Suppressor macrophage (primary cell): ENCODE data around the gene EFCAB12.

Source experiments
- DNase-seq, 4 experiments: peaks; one replicate each; pipeline ENCODE4 v3.0.0-alpha.2; 2020 to 2022

EFCAB12 gene

GRCh38 chr3:129442947-129443346 lies 14.5 kb upstream of the EFCAB12 start:
- DNase-seq = no peak

GRCh38 chr3:129442486-129442885 lies 14.1 kb upstream of the EFCAB12 start:
- no peak for DNase-seq

DNA sequence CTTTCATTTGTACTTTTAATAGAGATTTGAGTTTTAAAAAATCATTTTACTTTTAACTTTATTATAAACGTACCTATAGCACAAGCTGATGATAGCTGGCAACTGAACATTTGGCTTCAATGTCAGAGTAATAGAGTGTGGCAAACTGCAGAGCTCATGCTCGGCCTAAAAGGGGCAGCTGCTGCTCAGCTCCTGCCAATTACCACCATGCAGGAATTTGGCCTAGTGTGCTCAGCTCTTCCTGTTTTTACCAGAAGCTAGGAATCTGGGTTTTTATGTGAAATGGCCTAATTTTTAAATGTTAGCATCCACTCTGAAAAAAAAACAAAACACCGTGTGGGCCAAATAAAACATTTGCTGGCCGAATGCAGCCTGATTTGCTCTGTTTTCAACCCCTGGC lies 13.3 kb upstream of the EFCAB12 start:
- DNase-seq = peak in 3 of 4 experiments; percentile 48 to 58 (median 52)

GRCh38 chr3:129441215-129441614 lies 12.8 kb upstream of the EFCAB12 start:
- DNase-seq = no peak

- peak in 2 of 4 experiments; percentile 81 to 82 for DNase-seq
Observed at GRCh38 chr3:129440618-129441190, 12.3 kb upstream of the EFCAB12 start.

DNA sequence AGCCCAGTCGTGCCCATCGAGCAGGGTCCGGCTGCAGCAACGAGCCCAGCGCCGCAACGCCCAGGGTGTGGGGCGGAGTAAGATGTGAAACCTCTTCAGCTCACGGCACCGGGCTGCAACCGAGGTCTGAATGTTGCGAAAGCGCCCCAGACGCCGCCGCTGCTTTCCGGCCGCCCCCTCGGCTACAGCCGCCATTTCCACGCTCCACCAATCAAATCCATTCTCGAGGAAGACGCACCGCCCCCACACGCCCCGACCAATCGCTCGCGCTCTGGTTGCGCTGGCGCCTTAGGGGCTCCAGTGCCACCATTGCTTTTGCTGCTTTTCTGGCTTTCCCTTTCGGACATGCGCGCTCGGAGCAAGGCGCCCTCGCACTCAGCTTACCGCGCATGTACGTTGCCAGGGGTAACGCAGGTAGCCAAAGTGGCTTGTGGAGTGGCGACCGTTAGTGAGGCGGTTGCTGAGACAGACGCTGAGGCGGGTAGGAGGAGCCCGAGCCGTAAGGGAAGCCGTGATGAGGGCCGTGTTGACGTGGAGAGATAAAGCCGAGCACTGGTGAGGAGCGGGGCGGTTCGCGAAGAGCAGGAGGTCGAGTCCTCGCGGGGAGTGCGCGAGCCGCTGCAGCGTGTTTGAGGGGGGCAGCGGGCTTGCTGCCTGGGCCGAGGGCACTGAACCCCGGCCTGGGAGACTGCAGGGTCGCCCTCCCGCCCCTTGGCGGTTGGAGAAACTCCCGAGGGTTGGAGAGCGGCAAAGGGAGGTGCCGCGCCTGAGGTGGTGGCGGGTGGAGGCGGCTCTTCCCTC lies 11.6 kb upstream of the EFCAB12 start, which contains the start of the genes IFT122 and MBD4:
IFT122 (plus strand) TSS at position 408 of the 801 bp plus-strand sequence; CDS start at position 515, 107 bp downstream.
MBD4 (minus strand) TSS at position 132 of the 801 bp plus-strand sequence; CDS start at position 17, 115 bp downstream.
- peak; percentile 99 to 100 (median 100) for DNase-seq

DNA sequence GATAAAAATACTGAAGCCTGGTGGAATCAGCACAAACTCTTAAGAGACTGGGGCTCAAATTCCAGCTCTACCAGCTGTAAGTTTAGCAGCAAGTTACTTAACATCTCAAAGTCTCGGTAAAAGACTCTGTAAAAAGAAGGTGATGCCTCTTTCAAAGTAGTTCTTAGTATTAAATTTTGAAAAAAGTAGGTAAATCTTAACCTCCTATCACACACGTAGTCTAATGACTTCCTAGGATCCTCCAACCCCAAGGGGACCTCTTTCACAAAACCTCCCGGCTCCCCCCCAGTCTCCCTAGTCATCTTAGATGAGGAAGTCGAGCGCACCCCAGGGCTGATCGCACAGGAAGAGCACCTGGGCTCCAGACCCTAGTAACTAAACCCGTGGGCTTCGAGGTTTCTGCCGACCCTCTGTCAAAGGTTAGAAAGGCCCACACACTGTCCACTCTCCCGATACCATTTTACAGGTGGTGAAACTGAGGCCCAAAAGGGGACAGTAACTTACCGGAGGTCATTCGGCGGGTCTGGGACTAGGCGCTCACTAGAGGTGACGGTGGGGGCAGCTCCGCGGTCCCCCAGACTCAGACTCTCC lies 10.9 kb upstream of the EFCAB12 start:
- DNase-seq = peak; percentile 44 to 72 (median 64)

GRCh38 chr3:129435367-129435766 lies 6.9 kb upstream of the EFCAB12 start:
- DNase-seq = no peak

DNA sequence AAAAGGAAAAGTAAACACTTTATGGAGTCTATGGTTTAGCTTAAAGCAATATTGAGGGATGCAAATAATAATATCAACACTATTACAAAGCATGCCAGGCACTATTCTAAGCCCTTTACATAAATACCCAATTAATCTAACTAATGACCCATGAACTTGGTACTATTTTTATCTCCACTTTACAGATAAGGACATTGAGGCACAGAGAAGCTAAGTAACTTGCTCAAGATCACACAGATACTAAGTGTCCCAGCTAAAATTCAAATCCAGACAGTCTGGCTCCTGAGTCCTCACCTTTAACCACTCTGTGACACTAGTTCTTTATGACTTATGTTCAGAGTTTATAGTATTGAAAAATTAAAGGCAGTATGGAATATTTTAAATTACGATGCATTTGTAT lies 5.7 kb upstream of the EFCAB12 start:
- no peak for DNase-seq

- no peak for DNase-seq
Observed at GRCh38 chr3:129433565-129433964, 5.1 kb upstream of the EFCAB12 start.

GRCh38 chr3:129432671-129433070 lies 4.2 kb upstream of the EFCAB12 start:
- peak; percentile 48 to 60 (median 57) for DNase-seq

DNA sequence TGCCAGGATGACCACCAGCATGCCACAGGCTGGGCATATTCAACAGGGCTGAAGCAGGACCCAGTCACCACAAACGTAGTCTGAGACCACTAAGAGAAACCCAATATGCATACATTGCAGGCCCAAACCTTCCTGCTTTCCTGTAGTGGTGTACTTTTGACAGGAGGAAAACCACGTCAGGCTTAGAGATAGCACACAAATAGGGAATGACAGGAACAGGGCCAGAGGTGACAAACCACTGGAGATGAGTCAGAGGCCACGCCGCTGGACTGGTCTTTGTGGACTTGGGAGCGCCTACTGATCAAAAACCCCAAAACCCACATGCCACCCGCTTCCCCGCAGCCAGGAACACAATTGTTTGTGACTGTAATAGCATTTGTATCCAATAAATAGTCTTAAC lies 3.6 kb upstream of the EFCAB12 start:
- DNase-seq = peak; percentile 52 to 72 (median 60)

DNA sequence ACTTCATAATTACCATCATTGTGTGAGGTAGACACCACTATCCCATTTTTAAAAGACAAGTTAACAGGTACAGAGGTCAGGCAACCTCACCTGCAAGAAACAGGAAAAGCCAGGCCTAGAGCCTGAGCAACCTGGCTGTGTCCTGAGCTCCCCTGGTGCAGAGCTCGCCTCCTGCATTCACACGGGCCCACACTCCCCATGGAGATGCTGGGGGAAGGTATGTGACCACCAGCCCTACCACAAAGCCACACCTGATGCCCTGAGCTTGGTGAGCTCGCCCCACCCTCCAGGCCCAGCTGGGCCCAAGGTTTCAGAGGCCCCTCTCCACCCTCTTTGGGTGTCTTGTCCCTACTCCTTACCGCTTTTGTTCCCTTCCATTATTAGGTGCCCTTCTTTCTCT lies 1.2 kb upstream of the EFCAB12 start:
- DNase-seq = no peak

- no peak for DNase-seq
Observed at GRCh38 chr3:129429080-129429451, 630 bp upstream of the EFCAB12 start.

DNA sequence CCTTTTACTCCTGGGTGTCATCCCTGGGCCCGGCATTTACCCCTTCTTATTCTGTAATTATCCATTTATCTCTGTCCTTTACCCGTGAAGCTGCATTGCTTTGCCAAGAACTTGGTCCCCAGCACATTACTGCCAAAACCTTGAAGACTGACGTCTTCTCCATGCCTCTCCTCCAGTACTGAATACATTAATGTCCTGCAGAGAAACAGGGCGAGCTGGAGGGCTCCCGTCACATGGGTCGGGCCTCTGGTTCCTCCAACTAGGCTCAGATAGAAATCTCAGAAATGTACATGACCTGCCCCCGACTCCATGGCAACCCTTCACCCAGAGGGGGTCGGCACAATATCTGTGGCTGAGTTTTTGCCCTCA lies 445 bp downstream of the EFCAB12 start:
- DNase-seq = peak in 2 of 4 experiments; percentile 20 to 43

DNA sequence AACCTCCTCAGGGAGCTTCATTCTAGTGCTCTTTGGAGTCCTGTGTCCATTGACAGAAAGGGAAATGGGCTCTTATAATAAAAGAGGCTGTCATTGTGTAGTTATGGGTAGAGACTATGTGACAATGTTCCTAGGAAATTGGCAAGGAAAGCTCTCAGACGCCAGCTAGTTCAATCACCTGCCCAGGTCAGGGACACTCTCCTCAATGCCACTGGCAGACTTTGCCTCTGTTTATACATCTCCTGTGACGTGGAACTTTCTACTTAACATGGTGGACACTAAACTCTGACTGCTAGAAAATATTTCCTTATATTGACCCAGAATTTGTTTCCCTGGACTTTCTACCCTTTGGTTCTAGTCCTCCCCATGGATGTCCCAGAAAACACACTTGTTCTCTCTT lies 2.8 kb downstream of the EFCAB12 start:
- no peak for DNase-seq

GRCh38 chr3:129425213-129425612 lies 3.2 kb downstream of the EFCAB12 start:
- peak in 1 of 4 experiments; percentile 17 for DNase-seq

DNA sequence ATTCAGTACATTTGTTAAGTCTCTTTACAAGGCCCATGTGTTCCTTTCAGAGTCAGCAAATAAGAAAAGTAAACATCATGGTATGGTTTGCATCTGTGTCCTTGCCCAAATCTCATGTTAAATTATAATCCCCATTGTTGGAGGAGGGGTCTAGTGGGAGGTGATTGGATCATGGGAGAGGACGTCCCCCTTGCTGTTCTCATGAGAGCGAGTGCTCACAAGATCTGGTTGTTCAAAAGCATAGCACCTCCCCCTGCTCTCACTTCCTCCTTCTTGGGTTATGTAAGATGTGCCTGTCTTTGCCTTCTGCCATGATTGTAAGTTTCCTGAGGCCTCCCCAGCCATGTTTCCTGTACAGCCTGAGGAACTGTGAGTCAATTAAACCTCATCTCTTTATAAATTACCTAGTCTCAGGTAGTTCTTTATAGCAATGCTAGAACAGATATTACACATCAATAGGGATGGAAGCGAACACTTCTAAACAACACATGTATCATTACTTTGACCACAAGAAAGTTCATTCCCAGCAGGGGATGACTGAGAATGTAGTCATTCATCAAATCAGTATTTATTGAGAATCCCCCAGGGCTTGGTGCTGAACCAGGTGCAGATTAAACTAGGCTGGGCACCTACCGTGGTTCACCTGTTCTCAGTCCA lies 4.1 kb downstream of the EFCAB12 start:
- DNase-seq = peak; percentile 70 to 88 (median 85)

- no peak for DNase-seq
Observed at GRCh38 chr3:129422897-129423296, 5.5 kb downstream of the EFCAB12 start.

DNA sequence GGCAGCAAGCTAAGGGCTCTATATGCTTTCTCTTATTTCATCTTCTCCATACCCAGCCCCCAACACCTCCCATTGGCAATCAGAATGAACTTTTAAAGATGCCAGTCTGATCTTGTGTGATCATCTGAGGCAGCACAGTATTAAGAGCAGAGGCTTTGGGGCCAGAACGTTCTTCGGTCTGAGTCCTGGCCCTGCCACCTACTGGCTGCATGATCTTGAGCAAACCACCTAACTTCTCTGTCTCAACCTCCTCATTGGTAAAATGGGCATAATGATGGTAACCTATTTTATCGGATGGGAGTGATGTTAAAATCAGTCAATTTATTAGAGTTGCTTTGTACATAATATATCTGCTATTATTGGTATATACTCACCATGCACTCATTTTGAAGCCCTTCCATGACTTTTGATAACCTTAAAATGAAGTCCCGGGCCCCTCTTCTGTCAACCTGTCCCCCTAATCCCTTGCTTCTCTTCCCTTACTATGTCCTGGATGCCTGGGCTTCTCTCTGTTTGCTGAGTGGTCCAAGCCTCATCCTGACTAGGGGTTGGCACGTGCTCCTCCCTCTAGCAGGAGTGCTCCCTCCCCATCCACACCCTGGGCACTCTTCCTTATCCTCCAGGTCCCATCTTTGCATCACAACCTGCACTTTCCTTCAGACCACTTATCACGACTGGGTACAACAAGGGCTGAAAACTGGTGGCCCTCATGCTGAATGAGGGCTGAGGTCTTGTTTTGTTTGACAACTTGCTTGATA lies 6.3 kb downstream of the EFCAB12 start:
- DNase-seq = no peak

DNA sequence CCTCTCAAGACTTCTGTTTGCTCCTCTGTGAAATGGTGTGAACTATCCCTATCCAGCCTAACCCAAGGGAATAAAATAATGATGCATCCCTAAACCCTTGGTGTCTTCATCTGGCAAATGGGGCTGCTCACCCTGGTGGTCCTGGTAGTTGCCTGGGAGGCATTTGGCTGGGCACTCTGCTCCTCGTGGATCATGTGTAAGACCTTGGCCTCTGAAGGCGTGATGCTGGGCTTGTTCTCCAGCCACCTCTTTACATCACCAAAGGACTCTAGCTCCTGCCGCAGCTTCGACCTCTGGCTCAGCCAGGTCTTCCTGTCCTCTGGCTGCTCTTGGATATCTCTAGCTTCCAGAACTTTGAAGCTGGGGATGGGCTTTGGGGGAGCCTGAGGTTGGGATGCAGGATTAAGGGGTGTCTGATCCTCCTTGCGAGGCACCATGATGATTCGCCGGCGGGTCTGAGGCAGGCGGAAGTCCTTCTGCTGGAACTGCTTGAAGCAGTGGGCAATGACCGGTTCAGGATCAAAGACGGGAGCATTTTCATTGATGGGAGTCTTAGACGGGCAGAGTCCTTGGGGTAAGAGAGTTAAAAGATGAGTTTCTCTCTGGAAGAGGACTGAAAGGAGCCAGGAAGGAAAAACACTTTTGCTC lies 7.1 kb downstream of the EFCAB12 start:
- no peak for DNase-seq

- no peak for DNase-seq
Observed at GRCh38 chr3:129419476-129419875, 9.0 kb downstream of the EFCAB12 start.
